Right atrium auricular region (tissue), 2 donors: ENCODE results near the gene TFB2M. TPM values are rescaled to one million over a fixed set of nuclear protein-coding genes. Genes with fewer than 3 reads are reported as not detected.
A peak's percentile ranks its signal among the peaks of the same experiment; 100 is the strongest.

Experiments
- DNase-seq: peaks from one replicate; pipeline ENCODE4 v3.0.0-alpha.2; 2019; ENCODE audit warnings: low spot score
- H3K27ac ChIP-seq, 2 donors: fragments of 200-600 bp; sonication (generic); 1 replicate in 1 of 2; 2 replicates in 1 of 2; pipeline ENCODE4 v1.5.1; 2016 to 2019
- H3K27me3 ChIP-seq, 2 donors: fragments of 200-600 bp; sonication (generic); one replicate each; pipeline versions ENCODE4 v1.5.1 to v1.6.0; 2017 to 2019
- H3K36me3 ChIP-seq: fragments of 200-600 bp; sonication (generic); one replicate; pipeline ENCODE4 v1.5.1; 2016
- H3K4me1 ChIP-seq, 2 donors: fragments of 200-600 bp; sonication (generic); one replicate each; pipeline versions ENCODE4 v1.5.1 to v1.6.0; 2017 to 2019
- H3K4me3 ChIP-seq, 2 donors: fragments of 200-600 bp; sonication (generic); 1 replicate in 1 of 2; 2 replicates in 1 of 2; pipeline ENCODE4 v1.5.1; 2017 to 2019; ENCODE audit warnings: mild to moderate bottlenecking in 1 of 2, moderate library complexity in 1 of 2
- H3K9me3 ChIP-seq, 2 donors: fragments of 200-600 bp; sonication (generic); one replicate each; pipeline ENCODE4 v1.5.1; 2019
- CTCF ChIP-seq, 2 donors: fragments of 200-600 bp; sonication (generic); IDR thresholded peaks; one replicate each; pipeline ENCODE4 v1.5.1; 2019; ENCODE audit warnings: antibody characterized with exemption in 2 of 2
- total RNA-seq, 2 donors: library from RNA; depleted of rRNA; stranded (reverse); fragments of >200 nt; gene quantifications; one replicate each; pipeline ENCODE4 v1.1.0, GENCODE V29; 2016

TFB2M gene
- total RNA-seq, 2 donors from 2014 or later: 5.5 to 12.0 TPM

GRCh38 chr1:246537887-246538286 is 28.2 kb downstream of the TFB2M start:
- peak; percentile 50 for DNase-seq
- H3K4me1 ChIP-seq: no peaks in the 10 kb centered on the region
- H3K9me3 ChIP-seq: no peaks in the 10 kb centered on the region
- H3K27me3 ChIP-seq: no peaks in the 10 kb centered on the region
- H3K4me3 ChIP-seq: no peak overlapping the region
- no peak overlapping the region for H3K27ac ChIP-seq
- peaks cover 26% of the 10 kb centered on the region for H3K36me3 ChIP-seq
- TF ChIP-seq CTCF (IDR thresholded peaks at IDR 0.05): no peak

GRCh38 chr1:246537441-246537840 is 28.6 kb downstream of the TFB2M start:
- peak; percentile 38 for DNase-seq
- no peaks in the 10 kb centered on the region for H3K9me3 ChIP-seq
- no peak for TF ChIP-seq CTCF (IDR thresholded peaks at IDR 0.05)
- H3K36me3 ChIP-seq: peaks cover 22% of the 10 kb centered on the region
- no peaks in the 10 kb centered on the region for H3K27me3 ChIP-seq
- no peaks in the 10 kb centered on the region for H3K4me1 ChIP-seq
- no peak overlapping the region for H3K4me3 ChIP-seq
- H3K27ac ChIP-seq: no peak overlapping the region

- H3K36me3 ChIP-seq: no peaks in the 10 kb centered on the region
- H3K27me3 ChIP-seq: no peaks in the 10 kb centered on the region
- H3K4me1 ChIP-seq: no peaks in the 10 kb centered on the region
- no peak for TF ChIP-seq CTCF (IDR thresholded peaks at IDR 0.05)
- peak; percentile 2 for DNase-seq
- H3K27ac ChIP-seq: no peak overlapping the region
- H3K9me3 ChIP-seq: peaks cover 0 to 15% of the 10 kb centered on the region in 2 donors
- H3K4me3 ChIP-seq: no peak overlapping the region
Observed at GRCh38 chr1:246534114-246534513, 31.9 kb downstream of the TFB2M start.

GRCh38 chr1:246533371-246533905 is 32.6 kb downstream of the TFB2M start:
- H3K36me3 ChIP-seq: no peaks in the 10 kb centered on the region
- no peaks in the 10 kb centered on the region for H3K27me3 ChIP-seq
- no peak overlapping the region for H3K4me3 ChIP-seq
- DNase-seq: peak; percentile 1
- H3K4me1 ChIP-seq: no peaks in the 10 kb centered on the region
- peaks cover 0 to 15% of the 10 kb centered on the region in 2 donors for H3K9me3 ChIP-seq
- TF ChIP-seq CTCF (IDR thresholded peaks at IDR 0.05): no peak
- H3K27ac ChIP-seq: no peak overlapping the region

GRCh38 chr1:246532519-246532918 is 33.5 kb downstream of the TFB2M start:
- peak; percentile 5 for DNase-seq
- Histone ChIP-seq H3K4me1 (no peaks in the 10 kb centered on the region), H3K36me3 (no peaks in the 10 kb centered on the region), H3K4me3 (no peak overlapping the region), H3K27ac (no peak overlapping the region), H3K9me3 (peaks cover 0 to 15% of the 10 kb centered on the region in 2 donors), H3K27me3 (no peaks in the 10 kb centered on the region)
- TF ChIP-seq CTCF (IDR thresholded peaks at IDR 0.05): no peak

GRCh38 chr1:246530482-246530881 is 35.6 kb downstream of the TFB2M start:
- no peak overlapping the region for H3K27ac ChIP-seq

More at GRCh38 chr1:246530482-246530881, 35.6 kb downstream of the TFB2M start:
- H3K27me3 ChIP-seq: no peaks in the 10 kb centered on the region
- peaks cover 0 to 15% of the 10 kb centered on the region in 2 donors for H3K9me3 ChIP-seq
- no peaks in the 10 kb centered on the region for H3K36me3 ChIP-seq
- TF ChIP-seq CTCF (IDR thresholded peaks at IDR 0.05): no peak
- no peaks in the 10 kb centered on the region for H3K4me1 ChIP-seq
- no peak for DNase-seq
- no peak overlapping the region for H3K4me3 ChIP-seq
